Measurements from ENCODE around the gene VCL. TPM values are rescaled to one million over a fixed set of nuclear protein-coding genes. Genes with fewer than 3 reads are reported as not detected.

VCL gene
- total and polyA plus RNA-seq, 9 of the 15 experiments (the other 6 are each of a cell fraction or from before 2014, with no cell fraction given), result 29.8 to 186 (median 76.4) TPM

- TF ChIP-seq ATF1 (CRISPR knock-in tag; IDR thresholded peaks at IDR 0.05), result no peak
- TF ChIP-seq ATF1 (tag; IDR thresholded peaks at IDR 0.05), result peak; percentile 7; the same call in 1 of the 2 replicates
- TF ChIP-seq ZNF589 (CRISPR knock-in tag; IDR thresholded peaks at IDR 0.05; ENCODE audit: low read depth), result peak; percentile 84
- TF ChIP-seq NFIC (IDR thresholded peaks at IDR 0.05), result peak; percentile 49; the same call in 1 of the 2 replicates
- TF ChIP-seq CREB3 (tag; conservative IDR thresholded peaks at IDR 0.05; ENCODE audit: low read depth), result 0 out of 2 replicates have a peak, but pooled peaks have one; percentile 49
- peak; percentile 88 for TF ChIP-seq ZNF766 (CRISPR knock-in tag; conservative IDR thresholded peaks at IDR 0.05)
- TF ChIP-seq AFF1 (IDR thresholded peaks at IDR 0.05; ENCODE audit: low read depth in 1 of 2, partially characterized antibody in 2 of 2), result peak in 1 of 2 experiments; percentile 84
- no peak for TF ChIP-seq ZFP36 (IDR thresholded peaks at IDR 0.05; ENCODE audit: low read depth, low read length, partially characterized antibody)
- peak in 1 of 3 experiments; percentile 22 for TF ChIP-seq YY1 (IDR thresholded peaks at IDR 0.05; ENCODE audit: borderline replicate concordance in 1 of 3, control insufficient read depth in 1 of 3, extremely low read depth in 1 of 3, insufficient read depth in 3 of 3, insufficient read length in 1 of 3, insufficient replicate concordance in 2 of 3, low read depth in 1 of 3, low read length in 2 of 3)
- TF ChIP-seq RREB1 (CRISPR knock-in tag; IDR thresholded peaks at IDR 0.05), result no peak; the same call in 1 of the 2 replicates
- TF ChIP-seq ELF1 (tag; IDR thresholded peaks at IDR 0.05), result no peak
Measured at GRCh38 chr10:73992899-73993788, 4.8 kb upstream of the VCL start (continued).

Data from K562 (cell line).